ENCODE data around the gene NEK5.
"Not testable (repeated sequence)": the region's sequence is repeated elsewhere in the genome, so short reads cannot be mapped to it uniquely, and the experiment has no call there.

NEK5 gene

DNA sequence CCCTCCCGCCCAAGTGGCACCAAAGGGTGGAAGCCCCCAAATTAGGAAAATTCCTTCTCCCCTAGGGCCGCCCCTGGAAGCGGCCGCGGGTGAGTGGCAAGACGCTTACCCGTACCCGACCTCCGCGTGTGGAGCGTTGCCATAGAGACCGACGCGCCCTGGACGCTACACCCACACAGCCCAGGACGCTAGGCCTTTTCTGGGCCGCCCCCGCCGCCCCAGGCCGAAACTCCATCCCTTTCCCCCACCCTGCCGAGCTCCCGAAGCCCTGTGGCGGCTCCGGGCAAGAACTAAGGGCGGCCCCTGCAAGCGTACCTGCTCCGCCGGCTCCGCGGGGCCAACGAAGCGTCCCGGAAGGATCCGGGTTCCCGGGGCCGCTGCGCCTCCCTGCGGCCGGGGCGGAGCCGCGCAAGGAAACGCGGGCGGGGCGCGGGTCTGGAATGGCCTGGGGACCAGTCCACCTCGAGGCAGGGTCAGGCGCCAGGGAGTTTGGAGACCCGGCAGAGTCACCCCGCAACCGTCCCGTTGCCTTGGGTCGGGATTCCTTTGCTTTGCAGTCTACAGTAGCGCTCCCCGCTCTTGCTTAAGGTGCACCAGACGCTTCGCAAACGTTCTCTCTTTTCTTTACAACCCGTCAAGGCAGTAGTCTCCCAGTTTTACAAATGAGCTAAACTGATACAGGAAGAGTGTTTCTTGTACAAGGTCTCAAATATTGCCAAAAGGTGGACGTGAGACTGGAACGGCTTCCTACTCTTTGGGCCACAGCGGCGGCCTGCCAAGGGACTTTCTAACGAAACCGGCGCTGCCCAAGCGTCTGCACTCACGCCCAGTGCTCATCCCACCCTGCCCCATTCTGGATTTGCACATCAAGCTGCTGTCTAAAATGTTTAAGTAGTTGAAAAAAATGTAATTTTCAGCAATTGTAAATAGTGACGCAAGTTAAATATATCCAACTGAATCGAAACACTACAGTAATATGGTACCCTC, at the start of gene NEK5:
TSS of gene NEK5 (minus strand) at position 360 of the 987 bp plus-strand sequence. CDS start 1,591 bp downstream, outside the sequence.
- peak; percentile 61 for DNase-seq (ENCODE audit: low spot score)

- no peak for DNase-seq (ENCODE audit: low spot score)
These were observed 48.4 kb upstream of the NEK5 start for GRCh38 chr13:52177276-52177675.

DNA sequence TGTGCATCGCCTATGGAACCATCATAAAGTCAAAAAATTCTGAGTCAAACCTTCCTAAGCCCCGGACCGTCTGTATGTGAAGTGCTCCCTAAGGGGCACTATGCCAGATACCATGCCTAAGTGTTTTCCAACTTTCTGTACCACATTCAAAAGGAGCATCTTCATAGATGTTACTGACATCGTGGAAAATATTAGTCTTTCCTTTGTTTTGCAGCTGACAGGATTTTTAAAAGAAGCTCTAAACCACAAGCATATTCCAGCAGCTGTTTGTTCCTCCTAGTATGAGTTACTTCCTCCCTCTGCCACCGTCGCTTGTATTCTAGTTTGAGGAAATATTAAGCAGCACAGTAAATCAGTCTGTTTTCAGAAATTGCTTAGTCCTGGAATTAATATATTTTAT, 45.1 kb upstream of the NEK5 start:
- not testable (repeated sequence) for DNase-seq (ENCODE audit: low spot score)

DNA sequence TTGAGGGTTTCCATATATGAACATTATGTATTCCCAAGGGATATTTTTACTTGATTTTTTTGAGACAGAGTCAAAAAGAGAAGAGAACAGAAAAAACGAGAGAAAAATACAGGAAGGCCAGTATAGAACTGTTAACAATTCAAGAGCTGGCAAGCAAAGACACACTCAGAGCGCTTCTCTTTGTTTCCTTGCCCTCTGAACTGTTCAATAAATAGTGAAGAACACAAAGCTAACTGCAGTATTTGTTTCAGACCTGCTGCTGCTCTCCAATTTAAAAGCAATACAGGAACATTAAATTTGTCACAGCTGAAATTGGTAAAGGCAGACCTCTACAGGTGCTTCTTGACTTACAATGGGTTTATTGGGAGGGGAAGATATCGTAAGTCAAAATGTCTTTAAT, 44.5 kb upstream of the NEK5 start:
- DNase-seq (ENCODE audit: low spot score): no peak

GRCh38 chr13:52171686-52172085, 42.8 kb upstream of the NEK5 start:
- not testable (repeated sequence) for DNase-seq (ENCODE audit: low spot score)

DNA sequence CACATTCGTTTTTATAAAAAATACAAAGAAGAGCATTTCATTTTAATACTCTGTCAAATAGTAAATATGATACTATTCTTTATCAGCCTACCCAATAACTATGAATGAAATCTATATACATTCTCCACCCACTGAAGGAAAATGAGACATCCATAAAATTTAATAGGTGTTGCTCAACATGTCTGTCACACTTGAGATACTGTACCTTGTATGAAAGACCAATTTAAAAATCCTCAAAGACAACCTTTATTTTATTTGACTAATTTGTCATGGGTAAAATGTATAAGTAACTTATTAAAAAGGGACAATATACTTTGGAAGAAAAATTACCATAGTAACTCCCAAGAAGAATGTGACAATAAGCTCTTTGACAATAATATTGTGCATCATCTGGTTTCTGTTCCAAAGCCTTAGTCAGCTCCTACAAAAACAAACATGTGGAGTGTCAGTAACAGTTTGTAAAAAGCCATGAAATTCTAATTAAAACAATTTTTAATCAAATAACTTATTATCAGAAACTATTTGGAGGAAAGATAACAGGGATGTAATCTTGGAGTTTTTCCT, 42.0 kb upstream of the NEK5 start:
- not testable (repeated sequence) for DNase-seq (ENCODE audit: low spot score)

GRCh38 chr13:52169839-52170238, 41.0 kb upstream of the NEK5 start:
- DNase-seq (ENCODE audit: low spot score): no peak

DNA sequence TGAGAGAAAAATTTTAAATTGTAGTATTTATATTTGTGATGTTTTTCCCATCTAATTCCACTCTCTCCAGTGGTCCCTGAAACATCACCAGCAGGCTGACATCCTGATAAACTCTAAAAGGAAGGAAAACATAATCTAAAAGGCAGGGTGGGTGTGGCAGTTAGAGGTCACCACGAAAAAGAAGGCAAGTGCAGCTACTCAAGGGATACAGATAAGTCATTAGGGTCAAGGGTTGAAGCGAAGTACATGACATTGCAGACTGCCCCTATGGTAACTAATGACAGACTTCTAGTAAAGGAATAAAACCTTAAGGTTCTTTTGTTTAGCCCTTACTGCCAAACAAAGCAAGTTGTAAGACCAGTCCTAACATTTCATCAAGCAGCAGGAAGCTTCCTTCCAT, 36.5 kb upstream of the NEK5 start:
- DNase-seq (ENCODE audit: low spot score): no peak

DNA sequence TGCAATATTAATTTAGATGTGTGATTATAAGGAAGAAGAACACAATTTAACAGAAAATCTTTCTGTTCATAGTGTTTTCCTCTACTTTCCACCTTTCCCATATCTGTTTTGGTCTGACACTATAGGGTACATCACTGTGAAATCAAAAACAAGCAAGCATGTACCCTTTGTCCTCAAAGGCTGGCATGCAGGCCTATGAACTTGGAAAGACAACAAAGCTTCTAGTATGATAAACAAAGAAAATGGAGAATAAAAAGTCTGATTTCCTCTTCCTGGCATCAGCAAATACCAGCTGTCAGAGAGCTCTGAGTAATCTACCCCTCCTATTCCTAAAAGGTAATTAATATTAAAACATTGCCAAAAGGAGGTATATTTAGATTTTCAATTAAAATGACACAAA, 36.1 kb upstream of the NEK5 start:
- no peak for DNase-seq (ENCODE audit: low spot score)

GRCh38 chr13:52163878-52164277, 35.0 kb upstream of the NEK5 start:
- DNase-seq (ENCODE audit: low spot score): not testable (repeated sequence)

- DNase-seq (ENCODE audit: low spot score): no peak
These were observed 33.6 kb upstream of the NEK5 start for GRCh38 chr13:52162279-52163101.

DNA sequence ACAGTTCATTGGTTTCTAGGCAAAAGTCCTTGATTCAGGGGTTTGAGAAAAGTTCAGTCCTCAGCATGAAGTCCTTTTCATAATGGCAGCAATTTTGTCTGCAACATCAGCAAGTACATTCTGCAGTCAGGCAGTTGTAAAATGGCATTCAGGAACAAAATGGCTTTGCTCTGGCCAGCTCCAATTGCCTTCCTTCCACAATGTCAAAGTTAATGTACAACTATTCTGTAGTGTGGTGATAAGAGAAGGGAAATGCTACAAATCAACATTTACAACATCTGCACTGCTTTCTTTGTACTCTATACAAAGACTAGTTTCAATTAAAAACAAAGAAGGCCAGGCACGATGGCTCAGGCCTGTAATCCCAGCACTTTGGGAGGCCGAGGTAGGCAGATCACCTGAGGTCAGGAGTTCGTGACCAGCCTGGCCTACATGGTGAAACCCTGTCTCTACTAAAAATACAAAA, 32.3 kb upstream of the NEK5 start:
- DNase-seq (ENCODE audit: low spot score): no peak

- DNase-seq (ENCODE audit: low spot score): no peak
These were observed 31.6 kb upstream of the NEK5 start for GRCh38 chr13:52160506-52160905.

DNA sequence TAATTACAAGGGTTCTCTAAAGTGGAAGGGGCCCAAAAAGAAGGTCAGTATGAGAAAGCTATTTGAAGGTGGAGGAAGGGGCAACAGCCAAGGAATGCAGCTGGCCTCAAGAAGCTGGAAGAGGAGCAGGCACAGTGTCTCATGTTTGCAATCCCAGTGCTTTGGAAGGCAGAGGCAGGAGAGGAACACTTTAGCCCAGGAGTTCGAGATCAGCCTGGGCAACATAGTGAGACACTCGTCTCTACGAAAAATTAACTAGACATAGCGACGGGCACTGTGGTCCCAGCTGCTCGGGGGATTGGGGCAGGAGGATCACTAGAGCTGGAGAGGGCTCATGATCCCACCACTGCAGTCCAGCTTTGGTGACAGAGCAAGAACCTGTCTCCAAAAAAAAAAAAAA, 31.2 kb upstream of the NEK5 start:
- DNase-seq (ENCODE audit: low spot score): no peak

DNA sequence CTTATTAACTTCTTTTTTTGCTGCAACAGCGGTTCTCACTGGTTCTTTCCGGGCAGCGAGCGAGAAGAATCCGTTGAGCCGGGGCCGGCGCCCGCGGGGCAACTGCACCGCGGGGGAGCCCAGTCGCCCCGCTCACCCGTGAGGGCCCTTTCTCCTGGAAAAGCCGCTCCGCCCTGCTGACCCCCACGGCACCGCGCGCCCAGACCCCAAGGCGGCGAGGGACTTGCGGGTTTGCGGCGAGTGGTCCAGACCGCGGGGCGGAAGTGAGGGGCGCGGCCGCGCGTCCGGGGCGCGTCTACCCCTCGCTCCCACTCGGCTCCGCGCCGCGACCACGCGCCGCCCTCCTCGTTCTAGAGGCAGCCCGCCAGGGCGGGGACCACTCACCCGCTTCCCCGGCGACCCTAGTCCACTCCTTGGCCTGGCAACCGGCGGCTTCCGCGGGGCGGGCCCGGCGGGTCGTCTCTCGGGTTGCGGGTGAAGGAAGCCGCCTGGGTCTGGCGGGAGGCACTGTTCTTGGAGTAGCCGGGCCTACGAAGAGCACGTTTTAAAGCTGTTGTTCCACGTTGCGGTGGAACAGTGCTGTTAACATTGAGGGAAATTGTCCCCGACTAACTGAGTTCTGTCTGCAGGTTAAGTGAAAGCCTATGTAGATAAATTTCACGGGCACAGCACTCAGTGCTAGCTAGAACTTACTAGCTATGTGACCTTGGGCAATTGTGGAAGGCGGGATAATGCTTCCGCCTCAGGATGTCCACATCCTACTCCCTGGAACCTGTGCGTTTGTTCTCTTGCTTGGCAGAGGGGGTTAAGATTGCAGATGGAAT, 30.5 kb upstream of the NEK5 start, which contains the start of gene NEK3:
TSS of gene NEK3 (minus strand) at position 439 of the 824 bp plus-strand sequence. CDS start 3,406 bp downstream, outside the sequence.
- DNase-seq (ENCODE audit: low spot score): peak; percentile 42

- no peak for DNase-seq (ENCODE audit: low spot score)
These were observed 29.8 kb upstream of the NEK5 start for GRCh38 chr13:52158629-52159158.

DNA sequence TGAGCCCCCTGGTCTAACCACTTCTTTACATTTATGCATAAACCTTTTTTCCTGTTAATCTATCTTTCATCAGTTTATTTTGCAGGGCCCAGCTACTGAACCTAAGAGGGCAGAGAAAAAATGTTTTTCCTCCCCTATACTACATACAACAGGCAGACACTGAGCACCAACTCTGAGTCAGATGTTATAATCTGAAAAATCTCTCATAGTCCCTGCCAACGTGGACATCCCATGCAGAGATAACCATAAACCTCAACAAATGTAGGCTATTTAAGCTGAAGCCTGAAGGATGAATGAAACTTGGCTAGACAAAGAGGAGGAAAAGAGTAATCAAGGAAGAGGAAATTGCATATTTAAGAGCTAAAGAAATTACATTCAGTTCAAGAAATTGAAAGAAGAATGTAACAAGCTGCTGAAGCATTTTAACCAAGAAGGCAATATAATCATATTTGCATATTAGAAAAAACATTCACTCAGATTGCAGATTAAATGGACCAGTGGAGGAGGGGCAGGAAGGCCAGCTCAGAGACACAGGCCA, 27.9 kb upstream of the NEK5 start:
- no peak for DNase-seq (ENCODE audit: low spot score)

GRCh38 chr13:52155177-52155576, 26.3 kb upstream of the NEK5 start:
- DNase-seq (ENCODE audit: low spot score): no peak

GRCh38 chr13:52147225-52147624, 18.4 kb upstream of the NEK5 start:
- no peak for DNase-seq (ENCODE audit: low spot score)

DNA sequence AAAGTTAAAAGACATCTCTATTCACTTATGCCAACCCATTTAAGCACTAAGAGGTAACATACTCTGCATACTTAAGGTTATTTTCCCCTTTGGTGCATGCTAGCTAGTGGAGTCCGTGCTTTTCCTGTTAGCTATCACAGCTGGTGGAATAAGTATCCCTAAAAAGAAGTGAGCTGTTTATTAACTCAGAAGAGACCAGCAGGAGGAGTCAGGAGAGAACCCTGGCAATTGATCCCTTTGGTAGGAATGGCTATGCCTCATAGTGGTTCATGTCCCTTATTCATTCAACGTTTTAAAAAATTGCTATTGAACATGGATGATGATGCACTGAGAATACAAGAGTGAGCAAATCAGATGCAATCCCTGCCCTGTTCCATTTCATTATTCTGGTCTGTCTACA, 12.4 kb upstream of the NEK5 start:
- no peak for DNase-seq (ENCODE audit: low spot score)

- DNase-seq (ENCODE audit: low spot score): no peak
These were observed 8.6 kb upstream of the NEK5 start for GRCh38 chr13:52137489-52137888.
